Tibial nerve (tissue), 4 donors: ENCODE measurements around the gene KIRREL3.

Experiments
- EP300 ChIP-seq, 2 donors: sonication (generic); formaldehyde crosslinking; IDR thresholded peaks; one replicate each; pipeline ENCODE4 v1.6.1; 2017; ENCODE audit warnings: antibody characterized with exemption in 2 of 2, mild to moderate bottlenecking in 1 of 2
- POLR2A ChIP-seq, 2 donors: fragments of 450-650 bp; IDR thresholded peaks; one replicate each; pipeline ENCODE4 v1.6.1; 2017; ENCODE audit warnings: antibody characterized with exemption in 2 of 2, mild to moderate bottlenecking in 2 of 2, moderate library complexity in 2 of 2
- TF ChIP-seq, protein P1 (sequence below), 5 experiments: fragments of 200-600 bp in 3 of 5; fragments of 450-650 bp in 2 of 5; sonication (generic) in 3 of 5; IDR thresholded peaks; one replicate each; pipeline ENCODE4 v1.5.1; 2016 to 2019; ENCODE audit warnings: antibody characterized with exemption in 5 of 5, mild to moderate bottlenecking in 3 of 5, moderate library complexity in 2 of 5

DNA sequence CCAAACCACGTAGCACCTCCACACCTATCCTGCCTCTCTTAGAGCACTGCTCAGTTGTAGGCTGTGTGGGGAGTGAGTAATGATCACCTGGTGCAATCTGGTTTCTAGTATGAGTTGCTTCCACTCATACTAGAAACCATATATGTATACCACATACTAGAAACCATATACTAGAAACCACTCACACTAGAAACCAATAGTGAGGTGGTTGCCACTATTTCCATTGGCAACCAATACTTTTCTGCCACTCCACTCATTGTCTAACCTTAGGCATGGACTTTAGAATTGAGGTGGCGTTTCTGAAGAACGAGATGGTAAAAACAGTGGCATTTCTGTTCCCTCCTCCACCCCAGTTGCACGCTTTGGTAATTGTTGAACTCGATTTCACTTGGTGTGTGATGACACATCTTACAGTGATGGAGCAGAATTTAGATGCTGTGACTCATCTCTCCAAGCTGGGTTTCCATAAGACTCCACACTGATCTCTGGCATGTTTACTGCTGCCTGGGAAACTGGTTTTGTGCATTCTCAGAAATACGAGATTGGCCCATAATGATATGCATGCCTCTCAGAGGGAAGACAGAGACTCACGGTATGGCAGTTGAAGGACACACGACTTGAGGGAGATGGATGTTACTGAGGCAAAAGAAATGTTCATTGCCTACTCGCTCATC is 82.9 kb downstream of the KIRREL3 start:
- TF ChIP-seq POLR2A (IDR thresholded peaks at IDR 0.05) (no peak), EP300 (IDR thresholded peaks at IDR 0.05) (no peak)
- TF ChIP-seq, protein P1, sequence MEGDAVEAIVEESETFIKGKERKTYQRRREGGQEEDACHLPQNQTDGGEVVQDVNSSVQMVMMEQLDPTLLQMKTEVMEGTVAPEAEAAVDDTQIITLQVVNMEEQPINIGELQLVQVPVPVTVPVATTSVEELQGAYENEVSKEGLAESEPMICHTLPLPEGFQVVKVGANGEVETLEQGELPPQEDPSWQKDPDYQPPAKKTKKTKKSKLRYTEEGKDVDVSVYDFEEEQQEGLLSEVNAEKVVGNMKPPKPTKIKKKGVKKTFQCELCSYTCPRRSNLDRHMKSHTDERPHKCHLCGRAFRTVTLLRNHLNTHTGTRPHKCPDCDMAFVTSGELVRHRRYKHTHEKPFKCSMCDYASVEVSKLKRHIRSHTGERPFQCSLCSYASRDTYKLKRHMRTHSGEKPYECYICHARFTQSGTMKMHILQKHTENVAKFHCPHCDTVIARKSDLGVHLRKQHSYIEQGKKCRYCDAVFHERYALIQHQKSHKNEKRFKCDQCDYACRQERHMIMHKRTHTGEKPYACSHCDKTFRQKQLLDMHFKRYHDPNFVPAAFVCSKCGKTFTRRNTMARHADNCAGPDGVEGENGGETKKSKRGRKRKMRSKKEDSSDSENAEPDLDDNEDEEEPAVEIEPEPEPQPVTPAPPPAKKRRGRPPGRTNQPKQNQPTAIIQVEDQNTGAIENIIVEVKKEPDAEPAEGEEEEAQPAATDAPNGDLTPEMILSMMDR (IDR thresholded peaks at IDR 0.05), result no peak
